Trophoblast cell (in vitro differentiated cells and primary cell): ENCODE results near the gene NR5A2.
A peak's percentile ranks its signal among the peaks of the same experiment; 100 is the strongest.

Source experiments
- DNase-seq, 2 donors: peaks; one replicate each; pipeline ENCODE4 v3.0.0-alpha.2; 2016
- H2AFZ ChIP-seq: 2 replicates; pipeline ENCODE4 v1.6.1; 2013; ENCODE audit warnings: low read length, moderate library complexity, mild to moderate bottlenecking; ENCODE audit not compliant: insufficient read depth, poor library complexity
- H2AK5ac ChIP-seq: 2 replicates; pipeline ENCODE4 v1.6.1; 2013; ENCODE audit warnings: mild to moderate bottlenecking, low read length
- H2BK120ac ChIP-seq: 2 replicates; pipeline ENCODE4 v1.6.1; 2013; ENCODE audit warnings: low read length, mild to moderate bottlenecking, moderate library complexity; ENCODE audit not compliant: insufficient read depth, poor library complexity
- H2BK12ac ChIP-seq: 2 replicates; pipeline ENCODE4 v1.6.1; 2013; ENCODE audit warnings: mild to moderate bottlenecking, low read length, moderate library complexity
- H2BK5ac ChIP-seq: 2 replicates; pipeline ENCODE4 v1.6.1; 2013; ENCODE audit warnings: low read length, low read depth, moderate library complexity, mild to moderate bottlenecking; ENCODE audit not compliant: poor library complexity
- H3K14ac ChIP-seq: 2 replicates; pipeline ENCODE4 v1.6.1; 2013; ENCODE audit warnings: mild to moderate bottlenecking, low read length
- H3K18ac ChIP-seq: 2 replicates; pipeline ENCODE4 v1.6.1; 2013; ENCODE audit warnings: mild to moderate bottlenecking, low read length
- H3K23ac ChIP-seq: 2 replicates; pipeline ENCODE4 v1.6.1; 2013; ENCODE audit warnings: low read length
- H3K27ac ChIP-seq: 2 replicates; pipeline ENCODE4 v1.5.1; 2013; ENCODE audit warnings: low read depth, mild to moderate bottlenecking, inconsistent platforms, low read length, moderate library complexity
- H3K27me3 ChIP-seq: 2 replicates; pipeline ENCODE4 v1.6.1; 2013; ENCODE audit warnings: inconsistent platforms, mild to moderate bottlenecking, low read length, moderate library complexity; ENCODE audit not compliant: insufficient read depth
- H3K36me3 ChIP-seq, 2 experiments: 1 replicate in 1 of 2; 2 replicates in 1 of 2; pipeline ENCODE4 v1.6.1; 2013; ENCODE audit warnings: low read length in 2 of 2, mild to moderate bottlenecking in 2 of 2, moderate library complexity in 1 of 2; ENCODE audit not compliant: insufficient read depth in 2 of 2, control insufficient read depth in 1 of 2
- H3K4ac ChIP-seq: 2 replicates; pipeline ENCODE4 v1.6.1; 2013; ENCODE audit warnings: low read depth, mild to moderate bottlenecking, low read length, moderate library complexity
- H3K4me1 ChIP-seq, 2 experiments: 1 replicate in 1 of 2; 2 replicates in 1 of 2; pipeline ENCODE4 v1.6.1; 2013; ENCODE audit warnings: low read length in 2 of 2, mild to moderate bottlenecking in 2 of 2, moderate library complexity in 1 of 2; ENCODE audit not compliant: insufficient read depth in 2 of 2, control insufficient read depth in 1 of 2
- H3K4me2 ChIP-seq: 2 replicates; pipeline ENCODE4 v1.6.1; 2013; ENCODE audit warnings: inconsistent platforms, mild to moderate bottlenecking, low read length, moderate library complexity
- H3K4me3 ChIP-seq: 2 replicates; pipeline ENCODE4 v1.5.1; 2013; ENCODE audit warnings: mild to moderate bottlenecking, low read depth, low read length, inconsistent platforms
- H3K79me1 ChIP-seq: one replicate; pipeline ENCODE4 v1.6.1; 2013; ENCODE audit warnings: low read length
- H3K79me2 ChIP-seq: 2 replicates; pipeline ENCODE4 v1.6.1; 2013; ENCODE audit warnings: low read length, mild to moderate bottlenecking; ENCODE audit not compliant: control insufficient read depth, insufficient read depth, poor library complexity
- H3K9ac ChIP-seq: 2 replicates; pipeline ENCODE4 v1.6.1; 2013; ENCODE audit warnings: mild to moderate bottlenecking, low read length
- H3K9me3 ChIP-seq: 2 replicates; pipeline ENCODE4 v1.6.1; 2013; ENCODE audit warnings: low read depth, mild to moderate bottlenecking, control low read depth, inconsistent platforms, low read length; ENCODE audit not compliant: insufficient read depth
- H4K12ac ChIP-seq: 2 replicates; pipeline ENCODE4 v1.6.1; 2013; ENCODE audit warnings: low read depth, mild to moderate bottlenecking, low read length, moderate library complexity
- H4K8ac ChIP-seq: 2 replicates; pipeline ENCODE4 v1.6.1; 2013; ENCODE audit warnings: low read depth, mild to moderate bottlenecking, low read length, moderate library complexity
- H4K91ac ChIP-seq: one replicate; pipeline ENCODE4 v1.6.1; 2013; ENCODE audit warnings: low read depth, mild to moderate bottlenecking, low read length, moderate library complexity
- WGBS: extraction: QIAGEN DNeasy Blood & Tissue Kit; methylation state at CpG from one replicate; pipeline ENCODE4 v1.1.7; 2013; ENCODE audit warnings: missing lambda C conversion rate; ENCODE audit not compliant: insufficient read length, insufficient coverage; ENCODE audit errors: extremely low coverage; 5-methylcytosine and 5-hydroxymethylcytosine counted together

Gene NR5A2

GRCh38 chr1:200035956-200036618 lies 8.6 kb downstream of the NR5A2 start:
- peaks cover 0 to 14% of the 10 kb centered on the region in 2 experiments for H3K4me1 ChIP-seq
- no peak for DNase-seq
- no peak overlapping the region for H3K27ac ChIP-seq
- no peak overlapping the region for H4K91ac ChIP-seq
- H4K12ac ChIP-seq, result no peak overlapping the region
- no peak overlapping the region for H2BK12ac ChIP-seq
- no peak overlapping the region for H2BK120ac ChIP-seq
- H3K14ac ChIP-seq, result no peak overlapping the region
- H3K4me2 ChIP-seq, result no peak overlapping the region
- H3K18ac ChIP-seq, result no peak overlapping the region
- no CpG with 5 or more reads among the region's 27 CpGs for WGBS
- H2AK5ac ChIP-seq, result no peak overlapping the region
- no peak overlapping the region for H4K8ac ChIP-seq
- H3K27me3 ChIP-seq, result peaks cover 85% of the 10 kb centered on the region
- no peak overlapping the region for H3K4ac ChIP-seq
- no peak overlapping the region for H3K23ac ChIP-seq
- H3K4me3 ChIP-seq, result peak overlapping the region; percentile 12
- no peaks in the 10 kb centered on the region for H3K79me1 ChIP-seq
- no peak overlapping the region for H2AFZ ChIP-seq
- H3K9ac ChIP-seq, result no peak overlapping the region
- peaks cover 2% of the 10 kb centered on the region for H3K9me3 ChIP-seq
- H3K36me3 ChIP-seq, result no peaks in the 10 kb centered on the region
- no peak overlapping the region for H2BK5ac ChIP-seq
- no peaks in the 10 kb centered on the region for H3K79me2 ChIP-seq

- no peak overlapping the region for H3K4me3 ChIP-seq
These were observed 9.2 kb downstream of the NR5A2 start for GRCh38 chr1:200036619-200037270.

GRCh38 chr1:200037501-200037900 lies 10.0 kb downstream of the NR5A2 start:
- no peak overlapping the region for H4K12ac ChIP-seq
- no peak overlapping the region for H3K18ac ChIP-seq
- no peak overlapping the region for H3K14ac ChIP-seq
- H3K27ac ChIP-seq, result no peak overlapping the region
- no peak overlapping the region for H3K4me2 ChIP-seq
- no peak overlapping the region for H2BK5ac ChIP-seq
- H2AK5ac ChIP-seq, result no peak overlapping the region
- no peak overlapping the region for H3K9ac ChIP-seq
- H2AFZ ChIP-seq, result no peak overlapping the region
- no peaks in the 10 kb centered on the region for H3K79me1 ChIP-seq
- H2BK120ac ChIP-seq, result no peak overlapping the region
- H2BK12ac ChIP-seq, result no peak overlapping the region
- H3K27me3 ChIP-seq, result peaks cover 93% of the 10 kb centered on the region
- H3K23ac ChIP-seq, result no peak overlapping the region
- no peak overlapping the region for H4K91ac ChIP-seq
- no peak for DNase-seq
- H3K4ac ChIP-seq, result no peak overlapping the region
- H3K4me1 ChIP-seq, result peaks cover 2 to 16% of the 10 kb centered on the region in 2 experiments
- WGBS, result no CpG with 5 or more reads among the region's 2 CpGs
- H4K8ac ChIP-seq, result no peak overlapping the region
- H3K4me3 ChIP-seq, result no peak overlapping the region
- no peaks in the 10 kb centered on the region for H3K79me2 ChIP-seq
- no peaks in the 10 kb centered on the region for H3K36me3 ChIP-seq
- H3K9me3 ChIP-seq, result peaks cover 2% of the 10 kb centered on the region

More at GRCh38 chr1:200036619-200037270, 9.2 kb downstream of the NR5A2 start:
- no peak overlapping the region for H3K4me2 ChIP-seq
- no peaks in the 10 kb centered on the region for H3K36me3 ChIP-seq
- H4K8ac ChIP-seq, result no peak overlapping the region
- H4K12ac ChIP-seq, result no peak overlapping the region
- H3K27me3 ChIP-seq, result peaks cover 89% of the 10 kb centered on the region
- peaks cover 0 to 14% of the 10 kb centered on the region in 2 experiments for H3K4me1 ChIP-seq
- H3K23ac ChIP-seq, result no peak overlapping the region
- no peak overlapping the region for H2AK5ac ChIP-seq
- no peak overlapping the region for H3K27ac ChIP-seq
- no peak for DNase-seq
- H2BK120ac ChIP-seq, result no peak overlapping the region
- no peaks in the 10 kb centered on the region for H3K79me2 ChIP-seq
- no peak overlapping the region for H2BK12ac ChIP-seq
- no peak overlapping the region for H2BK5ac ChIP-seq
- H3K4ac ChIP-seq, result no peak overlapping the region
- no peak overlapping the region for H3K18ac ChIP-seq
- H3K9ac ChIP-seq, result no peak overlapping the region
- H3K14ac ChIP-seq, result no peak overlapping the region
- H4K91ac ChIP-seq, result no peak overlapping the region
- H3K79me1 ChIP-seq, result no peaks in the 10 kb centered on the region
- peaks cover 2% of the 10 kb centered on the region for H3K9me3 ChIP-seq
- H2AFZ ChIP-seq, result no peak overlapping the region
- no CpG with 5 or more reads among the region's 18 CpGs for WGBS

- Histone ChIP-seq H3K4me2 (no peak overlapping the region), H3K4me1 (peaks cover 2 to 16% of the 10 kb centered on the region in 2 experiments), H4K12ac (no peak overlapping the region), H3K18ac (no peak overlapping the region), H3K4me3 (no peak overlapping the region), H3K23ac (no peak overlapping the region), H4K8ac (no peak overlapping the region), H2AK5ac (no peak overlapping the region), H3K9me3 (peaks cover 2% of the 10 kb centered on the region), H4K91ac (no peak overlapping the region), H2AFZ (no peak overlapping the region), H3K27me3 (peaks cover 95% of the 10 kb centered on the region), H2BK5ac (no peak overlapping the region), H2BK120ac (no peak overlapping the region), H3K79me1 (no peaks in the 10 kb centered on the region), H3K4ac (no peak overlapping the region), H3K79me2 (no peaks in the 10 kb centered on the region), H3K27ac (no peak overlapping the region), H3K14ac (no peak overlapping the region), H3K36me3 (no peaks in the 10 kb centered on the region), H2BK12ac (no peak overlapping the region), H3K9ac (no peak overlapping the region)
- no CpG with 5 or more reads among the region's 8 CpGs for WGBS
- DNase-seq, result no peak
These were observed 10.4 kb downstream of the NR5A2 start for GRCh38 chr1:200037904-200038303.
